ENCODE measurements around the gene STRIP2.

DNA sequence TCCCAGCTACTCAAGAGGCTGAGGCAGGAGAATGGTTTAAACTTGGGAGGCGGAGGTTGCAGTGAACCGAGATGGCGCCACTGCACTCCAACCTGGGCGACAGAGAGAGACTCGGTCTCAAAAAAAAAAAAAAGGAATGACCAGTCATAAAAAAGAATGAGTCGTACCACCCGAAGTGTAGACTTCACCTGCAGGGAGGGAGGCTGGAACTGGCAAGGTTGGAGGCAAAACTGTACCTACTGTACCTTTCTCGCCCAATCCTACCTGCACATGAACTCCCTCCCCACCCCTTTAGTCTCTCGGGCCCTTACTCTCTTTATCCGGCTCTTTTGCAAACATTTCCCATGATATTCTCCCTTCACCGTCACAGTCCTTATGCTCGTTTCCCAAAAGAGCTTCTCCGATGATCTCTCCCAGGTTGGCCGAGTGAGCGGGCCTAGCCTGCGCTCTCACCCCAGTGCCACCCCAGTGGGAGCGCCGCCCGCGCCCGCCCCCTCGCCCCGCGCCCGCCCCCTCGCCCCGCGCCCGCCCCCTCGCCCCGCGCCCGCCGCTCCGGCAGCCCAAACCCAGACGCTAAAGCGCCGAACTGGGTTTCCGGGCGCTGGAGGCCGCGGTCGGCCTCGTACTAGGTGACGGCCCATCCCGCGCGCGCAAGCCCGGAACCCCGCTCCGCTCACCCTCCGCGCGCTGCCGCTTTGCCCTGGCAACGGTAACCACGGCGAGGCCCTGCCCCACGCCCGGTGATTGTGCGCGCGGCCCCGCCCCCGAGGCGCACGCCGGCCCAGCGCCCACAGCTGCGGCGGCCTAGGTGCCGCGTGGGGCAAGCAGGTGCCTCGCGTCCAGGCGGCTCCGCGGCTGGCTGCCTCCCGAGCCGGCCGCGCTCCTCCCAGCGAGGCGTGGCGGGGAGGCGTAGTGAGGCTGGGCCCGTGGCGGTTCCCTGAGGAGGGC is 67.8 kb downstream of the STRIP2 start, which contains the start of gene SMKR1:
- TF ChIP-seq, protein P1, sequence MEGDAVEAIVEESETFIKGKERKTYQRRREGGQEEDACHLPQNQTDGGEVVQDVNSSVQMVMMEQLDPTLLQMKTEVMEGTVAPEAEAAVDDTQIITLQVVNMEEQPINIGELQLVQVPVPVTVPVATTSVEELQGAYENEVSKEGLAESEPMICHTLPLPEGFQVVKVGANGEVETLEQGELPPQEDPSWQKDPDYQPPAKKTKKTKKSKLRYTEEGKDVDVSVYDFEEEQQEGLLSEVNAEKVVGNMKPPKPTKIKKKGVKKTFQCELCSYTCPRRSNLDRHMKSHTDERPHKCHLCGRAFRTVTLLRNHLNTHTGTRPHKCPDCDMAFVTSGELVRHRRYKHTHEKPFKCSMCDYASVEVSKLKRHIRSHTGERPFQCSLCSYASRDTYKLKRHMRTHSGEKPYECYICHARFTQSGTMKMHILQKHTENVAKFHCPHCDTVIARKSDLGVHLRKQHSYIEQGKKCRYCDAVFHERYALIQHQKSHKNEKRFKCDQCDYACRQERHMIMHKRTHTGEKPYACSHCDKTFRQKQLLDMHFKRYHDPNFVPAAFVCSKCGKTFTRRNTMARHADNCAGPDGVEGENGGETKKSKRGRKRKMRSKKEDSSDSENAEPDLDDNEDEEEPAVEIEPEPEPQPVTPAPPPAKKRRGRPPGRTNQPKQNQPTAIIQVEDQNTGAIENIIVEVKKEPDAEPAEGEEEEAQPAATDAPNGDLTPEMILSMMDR (IDR thresholded peaks at IDR 0.05), result no peak
- no peak for TF ChIP-seq EZH2 (IDR thresholded peaks at IDR 0.05; ENCODE audit: borderline replicate concordance, insufficient read depth, low read depth, low read length, poor library complexity, severe bottlenecking)
